HepG2 (cell line): ENCODE measurements around the gene MARS1. TPM values are rescaled to one million over a fixed set of nuclear protein-coding genes. Genes with fewer than 3 reads are reported as not detected.
A peak's percentile ranks its signal among the peaks of the same experiment; 100 is the strongest.

Experiments
- FOXA3 ChIP-seq: IDR thresholded peaks from 2 replicates; pipeline ENCODE4 v1.6.1; 2016; ENCODE audit warnings: missing genetic modification reagents, missing compliant biosample characterization
- HDAC2 ChIP-seq: sonication (generic); formaldehyde crosslinking; IDR thresholded peaks from 2 replicates; pipeline ENCODE4 v1.4.0; 2020; ENCODE audit warnings: missing genetic modification reagents
- HMG20A ChIP-seq: IDR thresholded peaks from 2 replicates; pipeline ENCODE4 v1.6.1; 2016; ENCODE audit warnings: borderline replicate concordance
- IKZF4 ChIP-seq: sonication (generic); formaldehyde crosslinking; IDR thresholded peaks from 2 replicates; pipeline ENCODE4 v1.5.1; 2020; ENCODE audit warnings: borderline replicate concordance, mild to moderate bottlenecking, low read depth, missing genetic modification reagents; ENCODE audit errors: not compliant biosample characterization
- KDM4B ChIP-seq: sonication (generic); formaldehyde crosslinking; IDR thresholded peaks from 2 replicates; pipeline ENCODE4 v1.4.0; 2020; ENCODE audit warnings: missing genetic modification reagents
- KLF13 ChIP-seq: sonication (generic); formaldehyde crosslinking; IDR thresholded peaks from 2 replicates; pipeline ENCODE4 v1.4.0; 2020; ENCODE audit warnings: mild to moderate bottlenecking, missing genetic modification reagents
- MAF1 ChIP-seq: sonication (generic); formaldehyde crosslinking; IDR thresholded peaks from 2 replicates; pipeline ENCODE4 v1.5.0; 2020; ENCODE audit warnings: missing genetic modification reagents, borderline replicate concordance
- MIXL1 ChIP-seq: IDR thresholded peaks from 2 replicates; pipeline ENCODE4 v1.6.1; 2016
- PAF1 ChIP-seq: IDR thresholded peaks from 2 replicates; pipeline ENCODE4 v1.6.1; 2016; ENCODE audit warnings: missing genetic modification reagents, missing compliant biosample characterization
- REPIN1 ChIP-seq: sonication (generic); formaldehyde crosslinking; IDR thresholded peaks from 2 replicates; pipeline ENCODE4 v1.8.0; 2022; ENCODE audit warnings: missing genetic modification reagents, low read depth, mild to moderate bottlenecking, borderline replicate concordance
- SAP130 ChIP-seq: IDR thresholded peaks from 2 replicates; pipeline ENCODE4 v1.6.1; 2016; ENCODE audit warnings: low read depth
- SP5 ChIP-seq: IDR thresholded peaks from 2 replicates; pipeline ENCODE4 v1.6.1; 2016; ENCODE audit warnings: low read depth, borderline replicate concordance
- TRIM22 ChIP-seq: fragments of 450-650 bp; IDR thresholded peaks from 2 replicates; pipeline ENCODE4 v1.6.1; 2017
- ZBTB40 ChIP-seq, 2 experiments: fragments of 450-650 bp in 1 of 2; sonication (generic) in 1 of 2; formaldehyde crosslinking in 1 of 2; IDR thresholded peaks; 2 replicates each; pipeline versions ENCODE4 v1.6.1 to v1.8.0; 2016 to 2022; ENCODE audit warnings: antibody characterized with exemption in 1 of 2, mild to moderate bottlenecking in 1 of 2, missing genetic modification reagents in 1 of 2
- polyA plus RNA-seq, 8 experiments: library from polyadenylated mRNA; depleted of rRNA in 3 of 8; stranded (reverse) in 7 of 8; unstranded in 1 of 8; fragments of >200 nt; fragmentation: Illumina TruSeq in 4 of 8; extraction: Trizol in 4 of 8; gene quantifications; 2 replicates each; pipeline versions ENCODE4 v1.2.1 to v1.2.3, GENCODE V29; 2011 to 2016; ENCODE audit warnings: low read depth in 4 of 8, missing spikeins in 1 of 8, mixed read lengths in 1 of 8; ENCODE audit not compliant: insufficient read depth in 1 of 8
- total RNA-seq, 5 experiments: library from RNA; depleted of rRNA; stranded (reverse); fragments of >200 nt; fragmentation: Illumina TruSeq; extraction: Trizol; gene quantifications; 2 replicates each; pipeline ENCODE4 v1.2.3, GENCODE V29; 2016; ENCODE audit warnings: low read depth in 1 of 5
- TF ChIP-seq, protein P1 (sequence below): sonication (generic); formaldehyde crosslinking; IDR thresholded peaks from 2 replicates; pipeline ENCODE4 v1.9.0; 2021; ENCODE audit warnings: missing genetic modification reagents, borderline replicate concordance

MARS1 gene
- total and polyA plus RNA-seq, 2 of the 13 experiments (the other 11 are each of a cell fraction or from before 2014, with no cell fraction given): 115 to 181 TPM

DNA sequence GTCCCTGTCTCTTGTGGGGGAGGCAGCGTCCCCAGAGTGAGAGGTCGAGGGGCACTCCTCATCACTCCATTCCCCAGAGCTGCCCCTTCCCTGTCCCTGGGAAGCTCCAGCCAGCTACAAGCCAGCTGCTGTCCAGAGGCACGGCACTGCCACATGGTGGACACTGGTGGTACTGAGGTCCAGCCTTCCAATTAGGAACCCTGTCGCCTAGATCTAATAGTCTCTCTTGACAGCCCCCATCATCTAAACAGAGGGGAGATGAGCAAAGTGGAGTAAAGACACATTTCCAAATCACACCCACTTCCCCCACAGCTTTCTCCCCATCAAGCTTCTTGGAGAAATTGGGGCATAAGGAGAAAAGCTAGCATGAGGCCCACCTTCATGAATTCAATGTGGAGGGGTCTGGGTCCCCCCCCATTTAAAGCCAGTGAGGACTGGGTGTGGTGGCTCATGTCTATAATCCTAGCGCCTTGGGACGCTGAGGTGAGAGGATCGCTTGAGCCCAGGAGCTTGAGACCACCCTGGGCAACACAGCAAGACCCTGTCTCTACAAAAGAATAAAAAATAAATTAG is 34.8 kb upstream of the MARS1 start (continued):
- TF ChIP-seq HDAC2: no peak; the same call in 1 of the 2 replicates
- TF ChIP-seq MAF1: no peak
- no peak for TF ChIP-seq HMG20A (CRISPR knock-in tag)
- peak; percentile 55 for TF ChIP-seq MIXL1 (CRISPR knock-in tag)
- TF ChIP-seq KDM4B (CRISPR knock-in tag): peak; percentile 71; the same call in 1 of the 2 replicates
- TF ChIP-seq SP5 (CRISPR knock-in tag): peak; percentile 32; the same call in 1 of the 2 replicates
- no peak for TF ChIP-seq IKZF4 (CRISPR knock-in tag)
- no peak for TF ChIP-seq TRIM22
- no peak for TF ChIP-seq KLF13 (CRISPR knock-in tag)
- TF ChIP-seq PAF1 (CRISPR knock-in tag): no peak
- no peak for TF ChIP-seq REPIN1 (CRISPR knock-in tag)
- peak; percentile 30; the same call in 1 of the 2 replicates for TF ChIP-seq FOXA3 (CRISPR knock-in tag)
- TF ChIP-seq, protein P1, sequence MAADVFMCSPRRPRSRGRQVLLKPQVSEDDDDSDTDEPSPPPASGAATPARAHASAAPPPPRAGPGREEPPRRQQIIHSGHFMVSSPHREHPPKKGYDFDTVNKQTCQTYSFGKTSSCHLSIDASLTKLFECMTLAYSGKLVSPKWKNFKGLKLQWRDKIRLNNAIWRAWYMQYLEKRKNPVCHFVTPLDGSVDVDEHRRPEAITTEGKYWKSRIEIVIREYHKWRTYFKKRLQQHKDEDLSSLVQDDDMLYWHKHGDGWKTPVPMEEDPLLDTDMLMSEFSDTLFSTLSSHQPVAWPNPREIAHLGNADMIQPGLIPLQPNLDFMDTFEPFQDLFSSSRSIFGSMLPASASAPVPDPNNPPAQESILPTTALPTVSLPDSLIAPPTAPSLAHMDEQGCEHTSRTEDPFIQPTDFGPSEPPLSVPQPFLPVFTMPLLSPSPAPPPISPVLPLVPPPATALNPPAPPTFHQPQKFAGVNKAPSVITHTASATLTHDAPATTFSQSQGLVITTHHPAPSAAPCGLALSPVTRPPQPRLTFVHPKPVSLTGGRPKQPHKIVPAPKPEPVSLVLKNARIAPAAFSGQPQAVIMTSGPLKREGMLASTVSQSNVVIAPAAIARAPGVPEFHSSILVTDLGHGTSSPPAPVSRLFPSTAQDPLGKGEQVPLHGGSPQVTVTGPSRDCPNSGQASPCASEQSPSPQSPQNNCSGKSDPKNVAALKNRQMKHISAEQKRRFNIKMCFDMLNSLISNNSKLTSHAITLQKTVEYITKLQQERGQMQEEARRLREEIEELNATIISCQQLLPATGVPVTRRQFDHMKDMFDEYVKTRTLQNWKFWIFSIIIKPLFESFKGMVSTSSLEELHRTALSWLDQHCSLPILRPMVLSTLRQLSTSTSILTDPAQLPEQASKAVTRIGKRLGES (CRISPR knock-in tag): no peak
- peak; percentile 47; the same call in 1 of the 2 replicates for TF ChIP-seq SAP130
- no peak for TF ChIP-seq ZBTB40 (IDR thresholded peaks at IDR 0.05)
- no peak for TF ChIP-seq ZBTB40 (CRISPR knock-in tag; IDR thresholded peaks at IDR 0.05)
